ENCODE results near the gene FGB.

FGB gene

GRCh38 chr4:154608361-154609252 is 45.8 kb downstream of the FGB start:
- H3K4me3 ChIP-seq (ENCODE audit: control insufficient read depth, low read depth, low read length) = no peak overlapping the region
- no peak for DNase-seq (ENCODE audit: low read depth)
- TF ChIP-seq, protein P1, sequence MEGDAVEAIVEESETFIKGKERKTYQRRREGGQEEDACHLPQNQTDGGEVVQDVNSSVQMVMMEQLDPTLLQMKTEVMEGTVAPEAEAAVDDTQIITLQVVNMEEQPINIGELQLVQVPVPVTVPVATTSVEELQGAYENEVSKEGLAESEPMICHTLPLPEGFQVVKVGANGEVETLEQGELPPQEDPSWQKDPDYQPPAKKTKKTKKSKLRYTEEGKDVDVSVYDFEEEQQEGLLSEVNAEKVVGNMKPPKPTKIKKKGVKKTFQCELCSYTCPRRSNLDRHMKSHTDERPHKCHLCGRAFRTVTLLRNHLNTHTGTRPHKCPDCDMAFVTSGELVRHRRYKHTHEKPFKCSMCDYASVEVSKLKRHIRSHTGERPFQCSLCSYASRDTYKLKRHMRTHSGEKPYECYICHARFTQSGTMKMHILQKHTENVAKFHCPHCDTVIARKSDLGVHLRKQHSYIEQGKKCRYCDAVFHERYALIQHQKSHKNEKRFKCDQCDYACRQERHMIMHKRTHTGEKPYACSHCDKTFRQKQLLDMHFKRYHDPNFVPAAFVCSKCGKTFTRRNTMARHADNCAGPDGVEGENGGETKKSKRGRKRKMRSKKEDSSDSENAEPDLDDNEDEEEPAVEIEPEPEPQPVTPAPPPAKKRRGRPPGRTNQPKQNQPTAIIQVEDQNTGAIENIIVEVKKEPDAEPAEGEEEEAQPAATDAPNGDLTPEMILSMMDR (IDR thresholded peaks at IDR 0.05; ENCODE audit: control insufficient read depth, insufficient read depth, low read depth, low read length, missing control alignments) = no peak

DNA sequence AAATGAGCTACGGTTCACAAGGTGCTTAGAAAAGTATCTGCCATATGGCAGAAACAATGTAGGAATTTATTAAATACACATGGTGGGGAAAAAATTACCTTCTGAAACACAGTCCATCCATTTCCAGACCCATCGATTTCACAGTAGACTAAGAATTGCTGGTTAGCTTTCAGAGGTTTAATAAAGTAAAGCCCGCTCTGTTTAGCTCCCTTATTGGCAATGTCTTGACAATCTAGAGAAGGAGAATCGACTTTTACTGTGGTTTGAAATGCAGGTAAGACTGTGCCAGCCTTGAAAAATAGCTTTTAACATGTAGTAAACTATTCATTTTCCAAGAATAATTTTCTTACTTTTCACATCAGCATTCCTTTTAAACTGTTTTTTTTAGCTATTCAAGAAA is 46.7 kb downstream of the FGB start:
- TF ChIP-seq, protein P1 (IDR thresholded peaks at IDR 0.05; ENCODE audit: control insufficient read depth, insufficient read depth, low read depth, low read length, missing control alignments) = no peak
- DNase-seq (ENCODE audit: low read depth) = no peak
- no peak overlapping the region for H3K4me3 ChIP-seq (ENCODE audit: control insufficient read depth, low read depth, low read length)

- TF ChIP-seq, protein P1 (IDR thresholded peaks at IDR 0.05; ENCODE audit: control insufficient read depth, insufficient read depth, low read depth, low read length, missing control alignments) = no peak
- no peak for DNase-seq (ENCODE audit: low read depth)
- H3K4me3 ChIP-seq (ENCODE audit: control insufficient read depth, low read depth, low read length) = no peak overlapping the region
These were observed 47.8 kb downstream of the FGB start for GRCh38 chr4:154610582-154610981.

DNA sequence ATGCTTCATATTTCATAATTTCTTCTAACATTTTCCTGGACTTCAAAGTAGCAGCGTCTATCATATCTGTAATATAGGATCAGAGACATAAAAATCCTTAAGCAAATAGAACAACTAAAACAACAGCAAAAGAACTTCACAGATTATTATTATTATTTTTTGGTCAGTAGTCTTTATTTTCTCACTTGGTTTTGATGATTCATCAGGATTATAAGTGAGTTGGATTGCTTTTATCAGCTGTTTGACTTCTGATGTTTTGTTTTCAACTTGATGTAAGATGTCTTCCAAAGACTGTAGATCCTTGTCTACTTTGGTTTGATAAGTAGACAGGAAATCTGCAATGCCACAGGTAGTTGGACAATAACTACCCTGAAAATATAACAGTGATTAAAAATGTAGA is 49.0 kb downstream of the FGB start:
- DNase-seq (ENCODE audit: low read depth) = no peak
- no peak overlapping the region for H3K4me3 ChIP-seq (ENCODE audit: control insufficient read depth, low read depth, low read length)
- TF ChIP-seq, protein P1 (IDR thresholded peaks at IDR 0.05; ENCODE audit: control insufficient read depth, insufficient read depth, low read depth, low read length, missing control alignments) = no peak

- no peak within 1 kb of the TSS for H3K4me3 ChIP-seq (ENCODE audit: control insufficient read depth, low read depth, low read length)
- TF ChIP-seq, protein P1 (IDR thresholded peaks at IDR 0.05; ENCODE audit: control insufficient read depth, insufficient read depth, low read depth, low read length, missing control alignments) = no peak
- no peak for DNase-seq (ENCODE audit: low read depth)
These were observed 49.9 kb downstream of the FGB start, which contains the start of gene FGG for GRCh38 chr4:154612472-154613414. FGG (minus strand) TSS chr4:154612656; CDS start chr4:154612609, 47 bp downstream.

- TF ChIP-seq, protein P1 (IDR thresholded peaks at IDR 0.05; ENCODE audit: control insufficient read depth, insufficient read depth, low read depth, low read length, missing control alignments) = no peak
- DNase-seq (ENCODE audit: low read depth) = no peak
- H3K4me3 ChIP-seq (ENCODE audit: control insufficient read depth, low read depth, low read length) = no peak overlapping the region
These were observed 51.5 kb downstream of the FGB start for GRCh38 chr4:154614306-154614705.
